Liver (tissue), 9 donors: Measurements from ENCODE around the gene FRAS1. TPM values are rescaled to one million over a fixed set of nuclear protein-coding genes. Genes with fewer than 3 reads are reported as not detected.

Experiments used
- DNase-seq: peaks from one replicate; pipeline ENCODE4 v3.0.0-alpha.2; 2017; ENCODE audit warnings: low spot score
- H3K27ac ChIP-seq, 2 donors: one replicate each; pipeline ENCODE4 v1.7.0; 2013; ENCODE audit warnings: inconsistent platforms in 2 of 2, low read length in 2 of 2, control low read depth in 1 of 2, low read depth in 1 of 2, mild to moderate bottlenecking in 1 of 2
- H3K27me3 ChIP-seq, 4 donors: one replicate each; pipeline versions ENCODE4 v1.6.1 to v1.7.0; 2013; ENCODE audit warnings: low read length in 3 of 4, inconsistent platforms in 1 of 4, mild to moderate bottlenecking in 1 of 4, moderate library complexity in 1 of 4; ENCODE audit not compliant: control insufficient read depth in 4 of 4, insufficient read depth in 4 of 4
- H3K36me3 ChIP-seq, 4 donors: one replicate each; pipeline versions ENCODE4 v1.6.1 to v1.7.0; 2013; ENCODE audit warnings: low read length in 3 of 4, mild to moderate bottlenecking in 3 of 4, low read depth in 1 of 4, moderate library complexity in 1 of 4; ENCODE audit not compliant: control insufficient read depth in 4 of 4, insufficient read depth in 3 of 4
- H3K4me1 ChIP-seq, 4 donors: one replicate each; pipeline versions ENCODE4 v1.6.1 to v1.7.0; 2013; ENCODE audit warnings: low read length in 3 of 4, mild to moderate bottlenecking in 3 of 4, moderate library complexity in 1 of 4; ENCODE audit not compliant: control insufficient read depth in 4 of 4, insufficient read depth in 4 of 4
- H3K4me3 ChIP-seq, 3 donors: one replicate each; pipeline versions ENCODE4 v1.6.1 to v1.7.0; 2013; ENCODE audit warnings: low read length in 3 of 3, control low read depth in 1 of 3, low read depth in 1 of 3, mild to moderate bottlenecking in 1 of 3
- H3K9ac ChIP-seq, 2 donors: one replicate each; pipeline ENCODE4 v1.7.0; 2013; ENCODE audit warnings: low read length in 2 of 2, mild to moderate bottlenecking in 2 of 2, moderate library complexity in 2 of 2, control low read depth in 1 of 2, low read depth in 1 of 2
- H3K9me3 ChIP-seq, 4 donors: one replicate each; pipeline versions ENCODE4 v1.6.1 to v1.7.0; 2013; ENCODE audit warnings: low read length in 3 of 4; ENCODE audit not compliant: control insufficient read depth in 4 of 4
- EGR1 ChIP-seq, 2 donors: IDR thresholded peaks; 2 replicates each; pipeline ENCODE4 v1.6.1; 2016 to 2018; ENCODE audit warnings: antibody characterized with exemption in 2 of 2, low read depth in 2 of 2
- HNF4A ChIP-seq, 2 donors: conservative IDR thresholded peaks; 2 replicates each; pipeline ENCODE4 v1.6.1; 2016; ENCODE audit warnings: antibody characterized with exemption in 2 of 2, mild to moderate bottlenecking in 2 of 2
- HNF4G ChIP-seq: IDR thresholded peaks from 2 replicates; pipeline ENCODE4 v1.6.1; 2016; ENCODE audit warnings: antibody characterized with exemption
- JUND ChIP-seq, 2 donors: IDR thresholded peaks; 2 replicates each; pipeline ENCODE4 v1.6.1; 2016; ENCODE audit warnings: antibody characterized with exemption in 2 of 2
- RAD21 ChIP-seq, 2 donors: IDR thresholded peaks; 2 replicates each; pipeline ENCODE4 v1.6.1; 2016; ENCODE audit warnings: antibody characterized with exemption in 2 of 2, mild to moderate bottlenecking in 2 of 2
- RXRA ChIP-seq, 2 donors: IDR thresholded peaks; 2 replicates each; pipeline ENCODE4 v1.6.1; 2017 to 2018; ENCODE audit warnings: antibody characterized with exemption in 2 of 2, mild to moderate bottlenecking in 1 of 2
- WGBS: extraction: QIAGEN DNeasy Blood & Tissue Kit; methylation state at CpG from one replicate; pipeline ENCODE4 v1.1.7; 2013; 5-methylcytosine and 5-hydroxymethylcytosine counted together
- polyA plus RNA-seq, 2 donors: library from polyadenylated mRNA; stranded (reverse) in 1 of 2; unstranded in 1 of 2; fragments of 200-250 nt in 1 of 2; fragments of >200 nt in 1 of 2; fragmentation: Nextera tagmentation in 1 of 2; extraction: Ambion mirVana in 1 of 2; gene quantifications; one replicate each; pipeline versions ENCODE4 v1.2.1 to v1.2.3, GENCODE V29; 2013 to 2015
- total RNA-seq, 2 donors: library from RNA; depleted of rRNA; stranded (reverse); fragments of >200 nt; gene quantifications; one replicate each; pipeline ENCODE4 v1.2.3, GENCODE V29; 2014
- TF ChIP-seq, protein P1 (sequence below): IDR thresholded peaks from 2 replicates; pipeline ENCODE4 v1.6.1; 2016; ENCODE audit warnings: antibody characterized with exemption
- TF ChIP-seq, protein P2 (sequence below): fragments of 150-350 bp; IDR thresholded peaks from 2 replicates; pipeline ENCODE4 v1.5.1; 2017; ENCODE audit warnings: improper control_type of control experiment, low read depth, low read length; ENCODE audit not compliant: missing input control
- TF ChIP-seq, protein P3 (sequence below): IDR thresholded peaks from 2 replicates; pipeline ENCODE4 v1.6.1; 2016; ENCODE audit warnings: antibody characterized with exemption, mild to moderate bottlenecking
- TF ChIP-seq, protein P4 (sequence below): IDR thresholded peaks from 2 replicates; pipeline ENCODE4 v1.6.1; 2016; ENCODE audit warnings: antibody characterized with exemption
- donor health status: healthy.
- donor health status: healthy.
- donor health status: healthy.
- donor health status: healthy.
- donor health status: healthy.

Gene FRAS1
- total and polyA plus RNA-seq, 4 donors = 0.08 to 6.0 (median 1.1) TPM

DNA sequence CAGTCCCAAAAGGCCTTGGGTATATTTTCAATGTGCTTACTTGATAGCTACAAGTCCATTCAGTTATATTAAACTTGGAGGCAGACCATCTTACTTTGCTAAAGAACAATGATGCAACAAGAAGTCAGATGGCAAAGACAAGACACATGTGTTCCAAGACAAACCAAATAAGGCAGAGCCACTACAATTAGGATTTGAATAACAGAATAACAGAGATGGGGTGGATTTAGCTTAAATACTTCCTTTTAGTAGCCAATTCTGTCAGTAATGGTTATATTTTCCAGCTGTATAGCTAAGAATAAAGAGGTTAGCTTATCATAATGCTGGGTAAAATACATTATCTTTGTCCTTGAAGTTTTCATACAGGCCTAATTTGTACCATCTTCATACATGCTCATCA is 37.7 kb upstream of the FRAS1 start:
- no peaks in the 10 kb centered on the region for H3K27me3 ChIP-seq
- no peak for DNase-seq
- H3K4me1 ChIP-seq = no peaks in the 10 kb centered on the region
- TF ChIP-seq, protein P1, sequence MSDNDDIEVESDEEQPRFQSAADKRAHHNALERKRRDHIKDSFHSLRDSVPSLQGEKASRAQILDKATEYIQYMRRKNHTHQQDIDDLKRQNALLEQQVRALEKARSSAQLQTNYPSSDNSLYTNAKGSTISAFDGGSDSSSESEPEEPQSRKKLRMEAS = no peak
- TF ChIP-seq EGR1 (IDR thresholded peaks at IDR 0.05; ENCODE audit: low read depth in 2 of 2) = no peak
- TF ChIP-seq, protein P2, sequence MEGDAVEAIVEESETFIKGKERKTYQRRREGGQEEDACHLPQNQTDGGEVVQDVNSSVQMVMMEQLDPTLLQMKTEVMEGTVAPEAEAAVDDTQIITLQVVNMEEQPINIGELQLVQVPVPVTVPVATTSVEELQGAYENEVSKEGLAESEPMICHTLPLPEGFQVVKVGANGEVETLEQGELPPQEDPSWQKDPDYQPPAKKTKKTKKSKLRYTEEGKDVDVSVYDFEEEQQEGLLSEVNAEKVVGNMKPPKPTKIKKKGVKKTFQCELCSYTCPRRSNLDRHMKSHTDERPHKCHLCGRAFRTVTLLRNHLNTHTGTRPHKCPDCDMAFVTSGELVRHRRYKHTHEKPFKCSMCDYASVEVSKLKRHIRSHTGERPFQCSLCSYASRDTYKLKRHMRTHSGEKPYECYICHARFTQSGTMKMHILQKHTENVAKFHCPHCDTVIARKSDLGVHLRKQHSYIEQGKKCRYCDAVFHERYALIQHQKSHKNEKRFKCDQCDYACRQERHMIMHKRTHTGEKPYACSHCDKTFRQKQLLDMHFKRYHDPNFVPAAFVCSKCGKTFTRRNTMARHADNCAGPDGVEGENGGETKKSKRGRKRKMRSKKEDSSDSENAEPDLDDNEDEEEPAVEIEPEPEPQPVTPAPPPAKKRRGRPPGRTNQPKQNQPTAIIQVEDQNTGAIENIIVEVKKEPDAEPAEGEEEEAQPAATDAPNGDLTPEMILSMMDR = no peak
- H3K27ac ChIP-seq = no peak overlapping the region
- no peak overlapping the region for H3K4me3 ChIP-seq
- H3K36me3 ChIP-seq = no peaks in the 10 kb centered on the region
- H3K9ac ChIP-seq = no peak overlapping the region
- no peaks in the 10 kb centered on the region for H3K9me3 ChIP-seq

DNA sequence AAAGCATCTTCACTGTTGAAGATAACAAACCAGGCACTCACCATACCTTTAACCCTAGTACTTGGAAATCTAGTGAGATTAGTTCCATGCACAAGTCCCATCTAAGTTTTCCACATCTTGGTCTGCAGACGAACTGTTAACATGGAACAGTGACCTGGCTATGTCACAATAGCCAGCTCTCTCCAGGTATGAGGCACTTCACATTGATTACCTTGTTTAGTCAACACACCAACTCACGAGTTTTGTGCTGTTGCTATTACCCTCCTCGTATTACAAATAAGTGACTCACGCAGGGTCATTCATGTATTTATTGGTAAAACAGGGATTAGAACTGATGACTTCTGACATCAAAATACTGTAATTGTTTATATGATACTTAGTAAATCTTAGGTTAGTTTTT is 36.4 kb upstream of the FRAS1 start:
- H3K4me3 ChIP-seq = no peak overlapping the region
- no peak overlapping the region for H3K9ac ChIP-seq
- DNase-seq = no peak
- 39% methylated on average over 4 of the region's 4 CpGs for WGBS
- no peak overlapping the region for H3K27ac ChIP-seq
- H3K9me3 ChIP-seq = no peaks in the 10 kb centered on the region
- no peak for TF ChIP-seq HNF4A (conservative IDR thresholded peaks at IDR 0.05)
- TF ChIP-seq, protein P3, sequence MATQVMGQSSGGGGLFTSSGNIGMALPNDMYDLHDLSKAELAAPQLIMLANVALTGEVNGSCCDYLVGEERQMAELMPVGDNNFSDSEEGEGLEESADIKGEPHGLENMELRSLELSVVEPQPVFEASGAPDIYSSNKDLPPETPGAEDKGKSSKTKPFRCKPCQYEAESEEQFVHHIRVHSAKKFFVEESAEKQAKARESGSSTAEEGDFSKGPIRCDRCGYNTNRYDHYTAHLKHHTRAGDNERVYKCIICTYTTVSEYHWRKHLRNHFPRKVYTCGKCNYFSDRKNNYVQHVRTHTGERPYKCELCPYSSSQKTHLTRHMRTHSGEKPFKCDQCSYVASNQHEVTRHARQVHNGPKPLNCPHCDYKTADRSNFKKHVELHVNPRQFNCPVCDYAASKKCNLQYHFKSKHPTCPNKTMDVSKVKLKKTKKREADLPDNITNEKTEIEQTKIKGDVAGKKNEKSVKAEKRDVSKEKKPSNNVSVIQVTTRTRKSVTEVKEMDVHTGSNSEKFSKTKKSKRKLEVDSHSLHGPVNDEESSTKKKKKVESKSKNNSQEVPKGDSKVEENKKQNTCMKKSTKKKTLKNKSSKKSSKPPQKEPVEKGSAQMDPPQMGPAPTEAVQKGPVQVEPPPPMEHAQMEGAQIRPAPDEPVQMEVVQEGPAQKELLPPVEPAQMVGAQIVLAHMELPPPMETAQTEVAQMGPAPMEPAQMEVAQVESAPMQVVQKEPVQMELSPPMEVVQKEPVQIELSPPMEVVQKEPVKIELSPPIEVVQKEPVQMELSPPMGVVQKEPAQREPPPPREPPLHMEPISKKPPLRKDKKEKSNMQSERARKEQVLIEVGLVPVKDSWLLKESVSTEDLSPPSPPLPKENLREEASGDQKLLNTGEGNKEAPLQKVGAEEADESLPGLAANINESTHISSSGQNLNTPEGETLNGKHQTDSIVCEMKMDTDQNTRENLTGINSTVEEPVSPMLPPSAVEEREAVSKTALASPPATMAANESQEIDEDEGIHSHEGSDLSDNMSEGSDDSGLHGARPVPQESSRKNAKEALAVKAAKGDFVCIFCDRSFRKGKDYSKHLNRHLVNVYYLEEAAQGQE = no peak
- TF ChIP-seq RAD21 (IDR thresholded peaks at IDR 0.05) = no peak
- no peak for TF ChIP-seq RXRA (IDR thresholded peaks at IDR 0.05)
- TF ChIP-seq EGR1 (IDR thresholded peaks at IDR 0.05; ENCODE audit: low read depth in 2 of 2) = no peak
- TF ChIP-seq, protein P2 = no peak
- TF ChIP-seq, protein P4, sequence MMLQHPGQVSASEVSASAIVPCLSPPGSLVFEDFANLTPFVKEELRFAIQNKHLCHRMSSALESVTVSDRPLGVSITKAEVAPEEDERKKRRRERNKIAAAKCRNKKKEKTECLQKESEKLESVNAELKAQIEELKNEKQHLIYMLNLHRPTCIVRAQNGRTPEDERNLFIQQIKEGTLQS = no peak
- H3K4me1 ChIP-seq = no peaks in the 10 kb centered on the region
- H3K36me3 ChIP-seq = no peaks in the 10 kb centered on the region
- H3K27me3 ChIP-seq = no peaks in the 10 kb centered on the region

DNA sequence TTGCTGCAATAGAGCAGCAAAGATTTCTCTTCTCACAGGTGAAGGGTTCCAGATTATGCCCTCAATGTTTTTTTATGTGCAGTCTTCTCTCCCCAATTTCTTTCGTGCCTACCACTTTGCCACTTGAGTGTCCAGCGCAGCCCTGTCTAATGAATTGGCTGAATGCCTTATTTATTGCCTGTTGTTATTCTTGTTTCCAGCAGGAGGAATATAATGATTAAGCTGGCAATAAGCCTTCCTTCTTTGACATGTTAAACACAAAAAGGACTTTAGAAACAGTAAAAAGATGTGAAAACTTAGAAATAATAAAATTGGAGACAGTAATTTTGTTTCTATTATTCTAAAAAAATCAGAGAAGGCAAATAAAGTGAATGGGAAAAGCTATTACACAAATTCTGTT is 34.6 kb upstream of the FRAS1 start:
- no peak overlapping the region for H3K9ac ChIP-seq
- H3K36me3 ChIP-seq = no peaks in the 10 kb centered on the region
- 85% methylated on average over 2 of the region's 2 CpGs for WGBS
- no peak for DNase-seq
- H3K9me3 ChIP-seq = no peaks in the 10 kb centered on the region
- no peak overlapping the region for H3K4me3 ChIP-seq
- H3K27ac ChIP-seq = no peak overlapping the region
- TF ChIP-seq JUND (IDR thresholded peaks at IDR 0.05) = no peak
- TF ChIP-seq HNF4A (conservative IDR thresholded peaks at IDR 0.05) = no peak
- TF ChIP-seq HNF4G = no peak
- no peak for TF ChIP-seq RXRA (IDR thresholded peaks at IDR 0.05)
- TF ChIP-seq, protein P3 = no peak
- H3K4me1 ChIP-seq = no peaks in the 10 kb centered on the region
- no peaks in the 10 kb centered on the region for H3K27me3 ChIP-seq
